ENCODE measurements around the gene RFNG.

Gene RFNG

GRCh38 chr17:82051776-82052637 is at the start of gene RFNG, which contains the start of gene GPS1:
Gene RFNG (minus strand): TSS chr17:82051811. CDS start chr17:82051766, 45 bp downstream.
Gene GPS1 (plus strand): TSS chr17:82051898. CDS start chr17:82051932, 34 bp downstream.
- DNase-seq (ENCODE audit: low read depth in 2 of 2), result peak; percentile 53 to 81

GRCh38 chr17:82101301-82101715 is 49.7 kb upstream of the RFNG start:
- no peak for DNase-seq (ENCODE audit: low read depth in 2 of 2)

GRCh38 chr17:82100502-82101298 is 49.1 kb upstream of the RFNG start:
- DNase-seq (ENCODE audit: low read depth in 2 of 2), result no peak

- no peak for DNase-seq (ENCODE audit: low read depth in 2 of 2)
Observed at GRCh38 chr17:82098939-82099763, 47.5 kb upstream of the RFNG start.

GRCh38 chr17:82098169-82098938 is 46.7 kb upstream of the RFNG start, which contains the start of gene FASN:
Gene FASN (minus strand): TSS chr17:82098236. CDS start chr17:82096445, 1,791 bp downstream.
- DNase-seq (ENCODE audit: low read depth in 2 of 2), result peak; percentile 81 to 92

DNA sequence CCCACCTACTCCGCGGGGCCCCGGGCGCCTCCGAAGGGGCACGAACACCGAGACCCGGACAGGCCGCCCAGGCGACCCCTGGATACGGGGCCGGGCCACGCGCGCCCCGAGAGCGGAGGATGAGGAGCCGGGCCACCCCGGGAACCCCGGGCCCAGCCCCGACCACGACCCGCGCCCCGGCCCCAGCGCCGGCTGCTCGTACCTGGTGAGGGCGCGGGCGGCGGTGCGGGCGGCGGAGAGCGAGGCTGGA is 46.2 kb upstream of the RFNG start:
- DNase-seq (ENCODE audit: low read depth in 2 of 2), result peak; percentile 24 to 64

DNA sequence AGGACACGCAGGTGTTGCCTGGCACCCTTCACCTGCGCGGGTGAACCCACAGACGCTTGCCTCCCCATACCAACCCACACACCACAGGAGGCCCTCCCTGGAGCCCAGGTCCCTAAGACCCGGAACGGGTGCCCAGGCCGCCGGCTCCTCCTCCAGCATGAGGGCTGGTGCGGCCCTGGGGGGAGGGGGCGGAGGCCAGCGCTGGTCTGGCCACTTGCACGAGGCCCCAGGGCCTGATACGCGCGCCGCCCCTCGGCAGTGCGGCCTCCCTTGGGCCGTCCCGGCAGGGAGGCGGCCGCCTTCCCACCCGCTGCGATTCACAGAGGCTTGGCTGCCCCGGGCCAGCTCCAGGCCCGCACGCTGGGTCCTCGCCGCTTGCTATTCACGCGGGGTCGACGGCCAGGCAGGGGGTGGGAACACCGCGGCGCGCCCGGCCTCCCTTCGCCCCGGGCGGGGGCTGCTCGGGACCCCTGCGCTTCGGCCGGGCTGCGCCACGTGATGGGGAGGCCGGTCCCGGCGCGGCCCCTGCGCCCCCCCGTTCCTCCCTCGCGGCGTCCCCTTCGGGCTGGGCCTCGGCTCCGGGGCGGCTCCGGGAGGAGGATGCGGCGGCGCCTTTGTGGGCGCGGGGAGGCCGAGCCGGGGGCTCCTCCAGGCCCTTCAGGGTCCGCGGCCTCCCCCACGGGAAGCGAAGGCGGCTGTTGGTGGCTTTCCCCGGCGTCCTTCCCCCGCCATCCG is 45.7 kb upstream of the RFNG start:
- no peak for DNase-seq (ENCODE audit: low read depth in 2 of 2)

DNA sequence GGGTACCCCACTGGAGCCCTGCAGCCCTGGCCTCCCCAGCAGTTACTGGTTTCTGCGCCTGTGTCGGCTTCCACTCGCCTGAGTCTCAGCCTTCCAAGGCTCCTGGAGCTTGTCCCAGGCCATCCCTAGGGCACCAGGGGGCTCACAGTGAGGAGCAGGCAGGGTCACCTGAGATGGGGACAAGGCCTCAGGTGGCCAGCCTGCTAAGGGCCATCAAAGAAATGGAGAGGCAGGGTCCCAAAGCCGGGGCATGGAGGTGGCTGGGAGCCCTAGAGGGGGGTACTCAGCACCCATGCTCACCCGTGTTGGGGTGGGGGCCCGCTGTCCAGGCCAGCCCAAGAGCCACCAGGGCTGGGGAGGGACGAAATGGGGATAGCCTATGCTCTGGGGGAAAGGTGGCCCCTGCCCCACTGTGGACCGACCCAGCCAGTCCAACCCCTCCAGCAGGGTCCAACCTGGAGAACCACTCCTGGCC is 45.1 kb upstream of the RFNG start:
- no peak for DNase-seq (ENCODE audit: low read depth in 2 of 2)

GRCh38 chr17:82095777-82096708 is 44.4 kb upstream of the RFNG start:
- DNase-seq (ENCODE audit: low read depth in 2 of 2), result no peak

GRCh38 chr17:82094931-82095776 is 43.5 kb upstream of the RFNG start:
- no peak for DNase-seq (ENCODE audit: low read depth in 2 of 2)

GRCh38 chr17:82092995-82093751 is 41.6 kb upstream of the RFNG start:
- no peak for DNase-seq (ENCODE audit: low read depth in 2 of 2)

- DNase-seq (ENCODE audit: low read depth in 2 of 2), result no peak
Observed at GRCh38 chr17:82092628-82092994, 41.0 kb upstream of the RFNG start.

- no peak for DNase-seq (ENCODE audit: low read depth in 2 of 2)
Observed at GRCh38 chr17:82092094-82092586, 40.5 kb upstream of the RFNG start.

- DNase-seq (ENCODE audit: low read depth in 2 of 2), result no peak
Observed at GRCh38 chr17:82091264-82092066, 39.9 kb upstream of the RFNG start.

DNA sequence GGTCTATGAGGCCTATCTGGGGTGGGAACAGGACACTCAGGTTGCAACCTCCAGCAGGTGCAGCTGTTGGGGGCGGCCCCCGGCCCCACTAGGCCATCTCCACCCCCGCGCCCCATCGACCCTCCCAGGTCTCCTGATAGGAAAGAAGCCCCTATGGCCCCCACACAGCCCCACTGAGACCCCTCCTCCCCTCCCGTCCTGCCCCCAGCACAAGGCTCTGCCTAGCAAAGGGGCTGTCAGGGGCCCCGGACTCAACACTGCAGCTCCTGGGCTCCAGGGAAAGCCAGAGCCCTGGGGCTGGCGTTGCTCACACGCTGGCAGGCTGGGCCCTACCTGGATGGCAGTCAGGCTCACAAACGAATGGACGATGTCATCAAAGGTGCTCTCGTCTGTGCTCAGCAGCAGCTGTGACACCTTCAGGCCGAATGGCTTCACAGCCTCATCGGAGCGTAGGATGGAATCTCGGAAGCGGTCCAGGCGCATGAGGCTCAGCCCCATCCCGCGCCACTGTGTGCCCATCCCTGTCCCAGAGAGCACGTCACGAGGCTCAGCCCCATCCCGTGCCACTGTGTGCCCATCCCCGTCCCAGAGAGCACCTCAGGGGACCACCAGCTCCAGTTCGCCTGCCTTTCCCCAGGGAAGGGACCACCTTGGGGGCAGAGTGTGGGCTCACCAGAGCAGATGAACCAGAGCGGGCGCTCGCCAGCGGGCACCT is 39.1 kb upstream of the RFNG start:
- no peak for DNase-seq (ENCODE audit: low read depth in 2 of 2)

Data from stimulated activated CD8-positive, alpha-beta memory T cell treated with anti-CD3 and anti-CD28 coated beads, Interleukin-7, amount 100 ng/mL, for 4 hours (primary cell).